Stimulated activated CD4-positive, alpha-beta T cell treated with anti-CD3 and anti-CD28 coated beads, Interleukin-1b, Interleukin-23, amount 100 ng/mL, for 1 hour (primary cell): ENCODE results near the gene TAPBPL.

Source experiments
- DNase-seq, 2 donors: peaks; one replicate each; pipeline ENCODE4 v3.0.0-alpha.2; 2020; ENCODE audit warnings: low read depth in 2 of 2

The TAPBPL gene

GRCh38 chr12:6435961-6436715 is 15.7 kb upstream of the TAPBPL start:
- no peak for DNase-seq

GRCh38 chr12:6437586-6437985 is 14.3 kb upstream of the TAPBPL start:
- DNase-seq: no peak

- no peak for DNase-seq
These were observed 13.5 kb upstream of the TAPBPL start for GRCh38 chr12:6438345-6438744.

GRCh38 chr12:6440391-6440790 is 11.5 kb upstream of the TAPBPL start:
- DNase-seq: no peak

GRCh38 chr12:6442836-6443235 is 9.0 kb upstream of the TAPBPL start:
- no peak for DNase-seq

GRCh38 chr12:6443361-6443983 is 8.4 kb upstream of the TAPBPL start:
- DNase-seq: no peak

GRCh38 chr12:6444031-6444430 is 7.8 kb upstream of the TAPBPL start:
- no peak for DNase-seq

GRCh38 chr12:6444704-6445688 is 6.8 kb upstream of the TAPBPL start, which contains the start of gene CD27:
TSS of gene CD27 (plus strand) at chr12:6444955. CDS start at chr12:6445096, 141 bp downstream.
- no peak for DNase-seq

GRCh38 chr12:6450091-6450868 is 1.6 kb upstream of the TAPBPL start:
- DNase-seq: no peak

- no peak for DNase-seq
These were observed 934 bp upstream of the TAPBPL start for GRCh38 chr12:6450869-6451347.

GRCh38 chr12:6452245-6452943 is 552 bp downstream of the TAPBPL start:
- DNase-seq: no peak

GRCh38 chr12:6452944-6453630 is 1.2 kb downstream of the TAPBPL start:
- DNase-seq: no peak

- no peak for DNase-seq
These were observed 5.5 kb downstream of the TAPBPL start for GRCh38 chr12:6457220-6457945.

GRCh38 chr12:6458281-6459003 is 6.6 kb downstream of the TAPBPL start:
- no peak for DNase-seq

GRCh38 chr12:6459004-6459337 is 7.1 kb downstream of the TAPBPL start:
- DNase-seq: no peak

GRCh38 chr12:6460751-6461371 is 9.0 kb downstream of the TAPBPL start:
- no peak for DNase-seq

- DNase-seq: peak in 1 of 2 donors; percentile 56
These were observed 9.8 kb downstream of the TAPBPL start for GRCh38 chr12:6461401-6462233.
